ENCODE results near the gene FLYWCH2.

The FLYWCH2 gene

GRCh38 chr16:2882650-2883457, at the start of gene FLYWCH2:
Gene FLYWCH2, plus strand, starts transcription at chr16:2883215. Its CDS starts 13,235 bp downstream, at chr16:2896450.
- peak; percentile 100 for DNase-seq (ENCODE audit: low spot score)

GRCh38 chr16:2833776-2834175, 49.2 kb upstream of the FLYWCH2 start:
- no peak for DNase-seq (ENCODE audit: low spot score)

GRCh38 chr16:2834968-2835367, 48.0 kb upstream of the FLYWCH2 start:
- no peak for DNase-seq (ENCODE audit: low spot score)

DNA sequence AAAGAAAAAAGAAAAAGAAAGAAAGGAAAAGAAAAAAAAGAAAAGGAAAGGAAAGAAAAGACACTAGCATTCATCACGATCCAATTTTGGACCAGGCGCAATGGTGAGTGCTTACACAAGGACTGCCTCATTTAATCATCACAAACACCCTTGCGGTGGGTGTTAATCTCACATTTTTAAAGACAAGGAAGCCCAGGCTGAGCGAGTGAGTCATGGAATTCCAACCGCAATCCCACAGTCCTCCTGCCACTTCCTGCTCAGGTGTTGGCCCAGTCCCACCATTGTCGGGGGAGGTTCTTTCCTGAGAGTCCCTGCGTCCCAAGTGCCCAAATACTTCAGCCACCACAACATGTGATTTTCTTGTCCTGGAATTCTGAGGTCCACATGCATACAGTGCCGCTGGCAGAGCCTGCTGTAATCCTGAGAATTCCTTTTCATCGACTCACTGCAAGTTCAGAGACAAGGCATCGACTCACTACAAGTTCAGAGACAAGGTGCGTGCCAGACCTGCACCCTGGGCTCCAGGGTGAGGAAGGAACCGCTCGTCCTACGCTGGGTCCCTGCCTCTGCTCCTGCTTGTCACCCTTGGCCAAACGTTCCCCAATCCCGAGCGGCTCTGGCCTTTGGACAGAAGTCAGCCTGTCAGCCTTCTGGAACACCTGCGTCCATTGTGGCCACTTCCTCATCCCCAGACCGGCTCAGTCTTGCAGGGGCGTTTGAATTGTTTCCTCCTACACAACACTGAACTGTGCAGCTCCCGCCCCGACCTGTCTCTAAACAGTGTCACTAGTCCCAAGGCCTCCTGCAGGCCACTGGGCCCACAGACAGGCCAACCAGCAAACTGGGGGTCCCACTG, 47.1 kb upstream of the FLYWCH2 start:
- DNase-seq (ENCODE audit: low spot score), result no peak

- DNase-seq (ENCODE audit: low spot score), result no peak
Measured at GRCh38 chr16:2836646-2837508, 46.1 kb upstream of the FLYWCH2 start.

DNA sequence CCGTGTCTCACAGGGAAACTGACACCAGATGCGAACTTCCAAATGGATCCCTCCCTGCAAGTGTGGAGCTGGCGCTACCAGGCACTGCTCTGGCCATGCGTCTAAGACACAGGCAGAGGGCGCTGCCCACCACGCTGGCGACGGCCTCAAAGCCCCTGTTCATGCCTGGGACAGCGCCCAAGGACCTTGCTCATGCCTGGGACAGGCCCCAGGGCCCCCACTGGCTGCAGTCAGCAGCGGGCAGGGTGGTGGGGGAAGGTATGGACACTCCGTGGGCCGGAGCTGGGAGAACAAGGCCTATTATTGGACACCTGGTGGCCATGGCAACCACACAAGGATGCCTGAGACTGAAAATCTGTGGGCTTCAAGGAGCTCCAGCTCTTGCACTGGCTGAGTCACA, 44.1 kb upstream of the FLYWCH2 start:
- peak; percentile 75 for DNase-seq (ENCODE audit: low spot score)

DNA sequence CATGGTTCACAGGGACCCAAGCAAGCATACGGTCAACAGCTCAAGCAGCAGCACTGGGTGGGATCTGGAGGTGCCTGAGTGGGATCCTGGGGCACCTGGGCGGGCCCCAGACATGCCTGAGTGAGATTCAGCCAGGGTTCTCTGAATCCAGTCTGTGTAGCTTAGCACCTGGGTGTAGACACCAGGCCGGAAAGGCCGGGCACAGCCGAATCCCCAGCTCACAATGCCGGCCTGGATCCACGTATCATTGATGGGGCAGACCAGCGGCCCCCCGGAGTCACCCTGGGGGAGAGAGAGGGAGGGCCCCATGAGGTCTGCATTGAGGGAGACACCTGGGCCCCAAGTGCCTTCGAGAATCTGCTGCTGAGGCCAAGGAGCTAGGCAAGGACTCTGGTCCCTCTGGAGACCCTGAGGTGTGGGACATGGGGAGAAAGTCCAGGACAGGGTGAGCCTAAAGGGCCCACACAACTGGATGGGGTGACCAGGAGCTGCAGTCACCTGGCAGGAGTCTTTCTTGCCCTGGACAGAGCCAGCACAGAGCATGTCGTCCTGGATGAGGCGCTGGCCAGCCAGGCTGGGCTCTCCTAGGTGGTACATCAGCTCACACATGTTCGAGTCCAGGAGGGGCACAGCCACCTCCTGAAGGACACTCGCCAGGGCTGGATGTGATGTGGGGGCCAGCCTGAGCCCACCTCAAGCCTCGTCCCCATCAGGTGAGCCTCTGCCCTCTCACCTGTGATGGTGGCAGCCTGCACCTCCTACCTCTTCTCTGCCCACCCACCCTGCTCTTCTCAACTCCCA, 43.2 kb upstream of the FLYWCH2 start:
- no peak for DNase-seq (ENCODE audit: low spot score)

DNA sequence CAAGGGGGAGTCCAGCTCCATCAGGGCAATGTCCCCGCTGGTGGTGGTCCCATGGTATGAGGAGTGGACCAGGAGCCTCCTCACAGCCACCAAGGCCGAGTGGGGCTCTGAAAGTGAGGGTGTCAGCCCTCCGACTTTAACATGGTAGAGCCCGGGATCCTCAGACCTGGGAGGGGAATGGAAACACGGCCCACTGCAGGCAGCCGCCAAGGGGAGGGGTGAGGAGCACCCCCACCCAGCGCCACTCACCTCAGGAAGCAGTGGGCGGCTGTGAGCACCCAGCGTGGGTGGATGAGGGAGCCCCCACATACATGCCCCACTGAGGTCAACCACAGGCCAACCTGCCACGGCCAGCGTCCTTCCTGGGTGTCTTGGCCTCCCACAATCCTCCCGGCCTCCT, 42.1 kb upstream of the FLYWCH2 start:
- no peak for DNase-seq (ENCODE audit: low spot score)

DNA sequence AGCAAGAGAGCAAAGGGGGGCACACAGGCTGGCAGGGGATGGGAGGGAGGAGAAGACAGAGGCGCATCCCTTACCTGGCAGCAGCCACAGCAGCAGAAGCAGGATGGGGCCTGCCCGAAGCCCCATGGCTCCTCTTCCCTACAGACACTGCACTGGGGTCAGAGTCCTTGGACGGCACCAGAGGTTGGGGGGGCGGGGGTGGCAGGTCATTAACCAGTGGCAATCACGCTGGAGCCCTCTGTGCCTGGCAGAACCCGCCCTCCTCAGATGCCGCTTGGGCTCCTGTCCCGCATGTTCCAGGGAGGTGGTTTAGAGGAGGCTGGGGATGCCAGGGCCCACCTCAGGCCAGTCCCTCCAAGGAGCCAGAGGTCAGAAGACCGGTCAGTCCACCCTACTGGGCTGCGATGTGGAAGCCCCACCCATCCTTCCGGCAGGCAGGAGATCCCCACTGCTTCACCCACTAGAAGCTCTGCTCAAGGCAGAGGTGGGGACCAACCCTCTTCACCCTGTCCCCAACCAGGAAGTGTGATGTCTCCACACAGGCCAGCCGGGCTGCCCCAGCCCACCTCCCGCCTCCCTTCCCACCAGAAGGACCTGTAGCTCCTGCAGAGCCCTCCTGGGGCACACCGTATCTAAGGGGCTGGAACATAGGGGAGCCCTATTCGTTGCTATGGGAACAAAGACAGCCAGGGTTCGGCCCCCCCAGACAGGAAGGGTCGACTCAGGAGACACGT, 41.2 kb upstream of the FLYWCH2 start:
- no peak for DNase-seq (ENCODE audit: low spot score)

- peak; percentile 60 for DNase-seq (ENCODE audit: low spot score)
Measured at GRCh38 chr16:2842340-2843000, 40.5 kb upstream of the FLYWCH2 start.

GRCh38 chr16:2843526-2843925, 39.5 kb upstream of the FLYWCH2 start:
- no peak for DNase-seq (ENCODE audit: low spot score)

DNA sequence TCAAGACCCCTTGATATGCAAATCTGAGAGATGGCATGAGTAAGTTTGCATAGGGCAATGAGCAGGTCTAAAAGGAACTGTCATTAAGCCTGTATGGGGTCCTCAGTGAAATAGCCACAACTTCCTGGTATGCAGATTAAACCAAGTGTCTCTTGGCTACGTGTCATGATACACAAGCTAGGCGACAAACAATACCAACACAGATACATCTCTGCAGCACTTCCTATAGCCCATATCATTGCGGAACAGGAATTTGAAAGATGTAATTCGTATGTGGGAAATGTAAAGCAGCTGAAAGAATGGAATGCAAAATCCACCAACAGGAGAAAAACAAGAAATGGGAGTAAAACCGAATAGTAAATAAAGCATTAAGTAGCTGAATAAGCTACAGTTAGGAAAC, 37.9 kb upstream of the FLYWCH2 start:
- no peak for DNase-seq (ENCODE audit: low spot score)

- no peak for DNase-seq (ENCODE audit: low spot score)
Measured at GRCh38 chr16:2846511-2847310, 36.3 kb upstream of the FLYWCH2 start.

DNA sequence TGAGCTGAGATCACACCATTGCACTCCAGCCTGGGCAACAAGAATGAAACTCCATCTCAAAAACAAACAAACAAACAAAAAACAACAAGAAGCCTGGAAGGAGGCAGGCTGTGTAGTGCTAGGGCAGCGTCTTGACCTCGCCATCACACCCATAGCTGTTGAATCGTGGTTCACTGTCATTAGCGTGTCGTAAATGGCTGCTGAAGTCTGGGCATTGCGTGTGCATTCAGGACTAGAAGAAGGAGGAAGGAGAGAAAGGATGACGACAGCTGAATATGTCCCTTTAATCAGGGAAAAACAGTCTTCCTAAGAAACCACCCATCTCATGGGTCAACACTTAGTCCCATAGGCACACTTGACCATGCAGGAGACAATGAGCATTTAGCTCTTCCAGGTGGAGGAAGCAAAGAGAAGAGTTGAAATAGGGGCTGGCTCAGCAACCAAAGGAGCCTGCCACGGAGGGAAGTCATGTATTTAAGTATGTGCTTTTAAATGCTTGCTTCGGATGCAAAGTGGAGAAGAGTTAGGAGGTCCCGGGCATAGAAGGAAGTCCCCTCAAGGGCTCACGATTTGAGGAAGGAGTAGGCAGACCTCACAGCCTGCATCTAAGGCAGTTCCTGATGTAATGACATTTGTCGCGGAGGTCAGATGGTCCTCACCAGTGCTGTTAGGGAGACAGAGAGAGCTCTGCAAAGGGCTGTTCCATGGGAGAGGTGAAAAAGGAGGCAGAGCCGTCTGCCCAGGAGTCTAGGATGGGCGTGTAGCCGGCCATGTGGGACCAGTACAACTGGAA, 33.9 kb upstream of the FLYWCH2 start:
- no peak for DNase-seq (ENCODE audit: low spot score)

GRCh38 chr16:2852003-2852730, 30.8 kb upstream of the FLYWCH2 start:
- no peak for DNase-seq (ENCODE audit: low spot score)

- DNase-seq (ENCODE audit: low spot score), result no peak
Measured at GRCh38 chr16:2852731-2853507, 30.1 kb upstream of the FLYWCH2 start.

DNA sequence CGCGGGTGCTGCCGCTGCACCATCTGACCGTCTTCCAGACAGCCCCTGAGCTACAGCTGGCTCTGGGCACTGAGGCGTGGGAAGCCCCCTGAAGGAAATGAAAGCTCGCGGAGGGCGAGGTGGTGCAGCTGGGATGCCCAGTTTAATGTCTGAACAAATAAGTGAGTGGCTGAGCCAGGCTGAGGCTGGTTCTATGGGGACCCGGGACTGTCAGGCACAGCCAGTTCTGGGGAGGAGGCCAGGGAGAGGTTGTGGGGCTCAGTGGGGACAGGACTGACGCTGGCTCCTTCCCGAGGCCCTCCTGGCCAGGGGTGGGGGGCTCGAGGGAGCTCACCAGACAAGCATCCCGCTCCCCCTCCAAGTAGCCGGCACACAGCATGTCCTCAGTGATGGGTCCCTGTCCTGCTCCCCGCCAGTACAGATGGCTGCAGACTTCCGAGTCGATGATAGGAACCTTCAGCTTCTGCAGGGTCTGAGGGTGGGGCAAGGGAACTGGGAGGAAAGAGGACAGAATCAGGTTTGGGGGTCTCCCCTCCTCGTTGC, 29.4 kb upstream of the FLYWCH2 start:
- DNase-seq (ENCODE audit: low spot score), result no peak

Measured in cerebellar cortex (tissue), 1 donor.